Transverse colon (tissue), 4 donors: ENCODE measurements around the gene ACAD11. TPM values are rescaled to one million over a fixed set of nuclear protein-coding genes. Genes with fewer than 3 reads are reported as not detected.

Experiments
- DNase-seq: peaks from one replicate; pipeline ENCODE4 v3.0.0-alpha.2; 2019
- H3K27ac ChIP-seq, 4 donors: fragments of 200-600 bp; sonication (generic); 2 replicates each; pipeline ENCODE4 v1.5.1; 2016 to 2018; ENCODE audit warnings: inconsistent platforms in 4 of 4
- H3K27me3 ChIP-seq: fragments of 200-600 bp; sonication (generic); 2 replicates; pipeline ENCODE4 v1.5.1; 2017; ENCODE audit warnings: inconsistent platforms
- H3K36me3 ChIP-seq, 4 donors: fragments of 200-600 bp; sonication (generic); 2 replicates each; pipeline ENCODE4 v1.5.1; 2017 to 2019; ENCODE audit warnings: inconsistent platforms in 4 of 4
- H3K4me1 ChIP-seq, 4 donors: fragments of 200-600 bp; sonication (generic); 2 replicates each; pipeline ENCODE4 v1.5.1; 2017 to 2020; ENCODE audit warnings: inconsistent platforms in 4 of 4
- H3K4me3 ChIP-seq, 4 donors: fragments of 200-600 bp; sonication (generic); 1 replicate in 1 of 4; 2 replicates in 3 of 4; pipeline versions ENCODE4 v1.5.1 to v1.6.1; 2017 to 2019; ENCODE audit warnings: inconsistent platforms in 4 of 4
- H3K9me3 ChIP-seq, 2 donors: fragments of 200-600 bp; sonication (generic); 2 replicates each; pipeline ENCODE4 v1.5.1; 2017 to 2019; ENCODE audit warnings: inconsistent platforms in 2 of 2
- CTCF ChIP-seq, 5 experiments: fragments of 200-600 bp in 3 of 5; fragments of 450-650 bp in 2 of 5; sonication (generic) in 3 of 5; IDR thresholded peaks; 1 replicate in 2 of 5; 2 replicates in 3 of 5; pipeline ENCODE4 v1.5.1; 2016 to 2017; ENCODE audit warnings: antibody characterized with exemption in 5 of 5, inconsistent platforms in 3 of 5, mild to moderate bottlenecking in 2 of 5, moderate library complexity in 1 of 5
- EP300 ChIP-seq: sonication (generic); formaldehyde crosslinking; IDR thresholded peaks from one replicate; pipeline ENCODE4 v1.6.1; 2017; ENCODE audit warnings: antibody characterized with exemption, low read depth
- POLR2A ChIP-seq: fragments of 450-650 bp; IDR thresholded peaks from one replicate; pipeline ENCODE4 v1.6.1; 2016; ENCODE audit warnings: antibody characterized with exemption, mild to moderate bottlenecking, moderate library complexity
- POLR2AphosphoS5 ChIP-seq, 3 donors: sonication (generic); formaldehyde crosslinking; IDR thresholded peaks; one replicate each; pipeline ENCODE4 v1.6.1; 2016; ENCODE audit warnings: antibody characterized with exemption in 3 of 3
- WGBS, 2 donors: methylation state at CpG; one replicate each; pipeline ENCODE4 v1.1.5; 2018; ENCODE audit warnings: low coverage in 1 of 2; 5-methylcytosine and 5-hydroxymethylcytosine counted together
- in situ Hi-C, 4 donors: fragments of 200-750 bp; cut with MboI; loops; one replicate each; pipeline versions ENCODE4 v1.15.0 to v1.15.1; 2017; ENCODE audit warnings: low sequenced_read_pairs in 3 of 4, low pct_ligation_motif_present in 1 of 4, low pct_unique_long_range_greater_than_20kb in 1 of 4
- intact Hi-C: fragments of 100-400 bp; cut with DNase I; formaldehyde crosslinking; loops from one replicate; pipeline ENCODE4 v1.15.1; 2023; ENCODE audit warnings: low total_unique reads
- total RNA-seq, 4 donors: library from RNA; depleted of rRNA; stranded (reverse); fragments of >200 nt; gene quantifications; one replicate each; pipeline ENCODE4 v1.1.0, GENCODE V29; 2016

The ACAD11 gene
- total RNA-seq, 4 donors from 2014 or later: 10.2 to 56.7 (median 20.9) TPM

DNA sequence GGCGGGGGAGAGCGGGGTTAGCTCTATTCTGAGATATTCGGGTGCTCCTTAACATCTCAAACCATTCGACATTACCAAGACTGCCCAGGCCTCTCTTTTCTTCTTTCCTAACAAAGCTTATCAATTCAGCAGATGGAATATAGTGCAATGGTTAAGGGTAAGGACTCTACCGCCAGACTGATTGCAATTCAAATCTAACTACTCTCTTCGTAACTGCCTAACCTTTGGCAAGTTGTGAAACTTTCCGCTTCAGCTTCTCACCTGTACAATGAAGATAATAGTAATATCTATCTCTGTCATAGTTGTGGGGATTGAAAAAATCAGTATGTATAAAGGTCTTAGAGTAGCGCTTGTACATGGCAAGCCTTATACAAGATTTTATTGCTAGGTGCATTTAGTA lies 1.5 kb upstream of the ACAD11 start:
- 11 to 17% methylated on average over 5 to 8 of the region's 8 CpGs for WGBS, 2 donors
- in situ Hi-C loops (no loop called here), intact Hi-C loops (no loop called here)
- no peak for DNase-seq
- Histone ChIP-seq H3K27ac (peak overlapping the region; percentile 90 to 96 (median 94)), H3K4me1 (peaks cover 12 to 38% (median 29%) of the 10 kb centered on the region in 4 donors), H3K36me3 (no peaks in the 10 kb centered on the region), H3K9me3 (no peaks in the 10 kb centered on the region), H3K4me3 (peak overlapping the region; percentile 66 to 97 (median 80)), H3K27me3 (no peaks in the 10 kb centered on the region)
- TF ChIP-seq POLR2AphosphoS5 (IDR thresholded peaks at IDR 0.05) (peak in 1 of 3 donors; percentile 23), POLR2A (no peak)

DNA sequence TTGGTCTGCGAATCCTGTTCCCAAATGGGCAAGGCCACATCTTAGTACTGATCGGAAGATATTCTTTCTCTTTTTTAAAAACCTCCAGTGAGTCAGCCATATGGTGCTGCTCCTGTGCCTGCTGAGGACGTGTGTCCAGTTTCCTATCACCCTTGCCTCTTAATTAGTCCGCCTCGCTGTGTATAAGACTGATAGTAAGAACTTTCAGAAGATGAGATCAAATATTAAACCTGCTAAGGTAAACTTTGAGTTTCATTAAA lies 1.1 kb upstream of the ACAD11 start:
- no peak for DNase-seq
- Histone ChIP-seq H3K9me3 (no peaks in the 10 kb centered on the region), H3K27me3 (no peaks in the 10 kb centered on the region), H3K4me1 (peaks cover 12 to 38% (median 29%) of the 10 kb centered on the region in 4 donors), H3K27ac (peak overlapping the region; percentile 90 to 96 (median 94)), H3K36me3 (no peaks in the 10 kb centered on the region), H3K4me3 (peak overlapping the region; percentile 66 to 97 (median 80))
- intact Hi-C loops: no loop called here
- 0 to 1% methylated on average over 3 to 5 of the region's 5 CpGs for WGBS, 2 donors
- in situ Hi-C loops: no loop called here
- TF ChIP-seq CTCF (IDR thresholded peaks at IDR 0.05): no peak
- TF ChIP-seq POLR2A: no peak
- no peak for TF ChIP-seq POLR2AphosphoS5 (IDR thresholded peaks at IDR 0.05)
- no peak for TF ChIP-seq EP300

- Histone ChIP-seq H3K9me3 (no peaks in the 10 kb centered on the region), H3K27me3 (no peaks in the 10 kb centered on the region), H3K27ac (peak within 1 kb of the TSS; percentile 90 to 96 (median 94)), H3K36me3 (no peaks in the 10 kb centered on the region), H3K4me3 (peak within 1 kb of the TSS; percentile 66 to 97 (median 80)), H3K4me1 (peaks cover 12 to 38% (median 29%) of the 10 kb centered on the region in 4 donors)
- TF ChIP-seq CTCF (IDR thresholded peaks at IDR 0.05) (no peak), EP300 (no peak), POLR2AphosphoS5 (IDR thresholded peaks at IDR 0.05) (peak in 2 of 3 donors; percentile 29 to 42), POLR2A (peak; percentile 14)
- WGBS, 2 donors: 0% methylated on average over 45 of the region's 64 CpGs; no CpG with 5 or more reads in 1 of the 2 donors
- DNase-seq: peak; percentile 73
- in situ Hi-C loops: no loop called here
- intact Hi-C loops: no loop called here
These were observed 622 bp upstream of the ACAD11 start, which contains the start of gene UBA5 for GRCh38 chr3:132660052-132660810. UBA5 (plus strand) TSS chr3:132660329; CDS start chr3:132660538, 209 bp downstream.

DNA sequence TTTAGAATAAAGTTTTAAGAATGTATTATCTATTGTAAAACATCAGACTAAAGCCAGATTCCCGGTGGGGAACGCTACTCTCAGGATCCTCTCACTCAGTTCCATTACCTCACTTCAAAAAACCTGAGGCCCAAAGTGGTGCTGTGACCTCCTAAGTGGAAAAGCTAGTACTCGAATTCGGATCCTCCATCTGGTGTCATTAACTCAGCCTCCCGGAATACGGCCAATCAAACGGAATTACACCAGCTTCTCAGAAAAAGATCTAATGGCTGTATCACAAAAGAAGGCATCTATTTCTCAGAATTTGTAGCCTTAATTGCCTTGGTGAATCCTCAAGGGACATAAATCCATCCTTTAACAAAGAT lies 627 bp downstream of the ACAD11 start:
- peaks cover 12 to 38% (median 29%) of the 10 kb centered on the region in 4 donors for H3K4me1 ChIP-seq
- H3K9me3 ChIP-seq: no peaks in the 10 kb centered on the region
- intact Hi-C loops (no loop called here), in situ Hi-C loops (no loop called here)
- H3K4me3 ChIP-seq: peak overlapping the region; percentile 66 to 97 (median 80)
- DNase-seq: no peak
- no peaks in the 10 kb centered on the region for H3K27me3 ChIP-seq
- WGBS, 2 donors: 13 to 17% methylated on average over 6 to 7 of the region's 7 CpGs
- no peaks in the 10 kb centered on the region for H3K36me3 ChIP-seq
- no peak for TF ChIP-seq CTCF (IDR thresholded peaks at IDR 0.05)
- no peak for TF ChIP-seq POLR2AphosphoS5 (IDR thresholded peaks at IDR 0.05)
- TF ChIP-seq EP300: no peak
- no peak for TF ChIP-seq POLR2A
- H3K27ac ChIP-seq: peak overlapping the region; percentile 90 to 96 (median 94)
